PFSK-1 (cell line): ENCODE data around the gene STARD6. TPM values are rescaled to one million over a fixed set of nuclear protein-coding genes. Genes with fewer than 3 reads are reported as not detected.

Experiments
- FOXP2 ChIP-seq: optimal IDR thresholded peaks from 2 replicates; pipeline ENCODE3; 2011; ENCODE audit warnings: borderline replicate concordance, control low read depth, inconsistent platforms; ENCODE audit not compliant: insufficient read depth; ENCODE audit errors: extremely low read length, extremely low read depth
- POLR2AphosphoS5 ChIP-seq: IDR thresholded peaks from 2 replicates; pipeline ENCODE4 v1.6.1; 2012; ENCODE audit warnings: low read depth, mild to moderate bottlenecking, control low read depth, low read length, moderate library complexity
- REST ChIP-seq, 2 experiments: IDR thresholded peaks; 2 replicates each; pipeline versions ENCODE4 v1.6.1 to v1.8.0; 2011 to 2012; ENCODE audit warnings: low read depth in 2 of 2, low read length in 2 of 2, control low read depth in 1 of 2, inconsistent platforms in 1 of 2, mild to moderate bottlenecking in 1 of 2, moderate library complexity in 1 of 2; ENCODE audit not compliant: insufficient read depth in 1 of 2
- SIN3A ChIP-seq: IDR thresholded peaks from 2 replicates; pipeline ENCODE4 v1.6.1; 2012; ENCODE audit warnings: mild to moderate bottlenecking, low read length, moderate library complexity, borderline replicate concordance; ENCODE audit not compliant: insufficient read depth
- TAF1 ChIP-seq: IDR thresholded peaks from 2 replicates; pipeline ENCODE4 v1.6.1; 2012; ENCODE audit warnings: low read length, control low read depth, borderline replicate concordance; ENCODE audit not compliant: insufficient read depth
- polyA plus RNA-seq: library from polyadenylated mRNA; unstranded; fragments of >200 nt; gene quantifications from one replicate; pipeline ENCODE4 v1.2.1, GENCODE V29; 2012; ENCODE audit warnings: low read depth, missing spikeins; ENCODE audit not compliant: insufficient read length

The STARD6 gene
- polyA plus RNA-seq = not detected

- peak; percentile 91 for TF ChIP-seq POLR2AphosphoS5
- 0 out of 4 replicates have a peak, but pooled peaks of 1 of the 2 experiments have one; percentile 15 for TF ChIP-seq REST (IDR thresholded peaks at IDR 0.05; ENCODE audit: insufficient read depth in 1 of 2, low read depth in 2 of 2, low read length in 2 of 2)
- peak; percentile 52 for TF ChIP-seq FOXP2
- peak; percentile 85 for TF ChIP-seq TAF1
- TF ChIP-seq SIN3A = peak; percentile 66; the same call in 1 of the 2 replicates
Observed at GRCh38 chr18:54357660-54358494, at the start of gene STARD6, which contains the start of gene C18orf54. STARD6 (minus strand) TSS chr18:54357858; CDS start chr18:54354573, 3,285 bp downstream. C18orf54 (plus strand) TSS chr18:54357906; CDS start chr18:54360573, 2,667 bp downstream.

- TF ChIP-seq FOXP2 = no peak
- TF ChIP-seq REST (IDR thresholded peaks at IDR 0.05; ENCODE audit: insufficient read depth in 1 of 2, low read depth in 2 of 2, low read length in 2 of 2) = no peak
- TF ChIP-seq SIN3A = no peak
- no peak for TF ChIP-seq POLR2AphosphoS5
Observed at GRCh38 chr18:54405290-54405689, 47.6 kb upstream of the STARD6 start.

GRCh38 chr18:54396760-54397159 is 39.1 kb upstream of the STARD6 start:
- no peak for TF ChIP-seq POLR2AphosphoS5
- no peak for TF ChIP-seq SIN3A
- no peak for TF ChIP-seq FOXP2
- no peak for TF ChIP-seq TAF1
- no peak for TF ChIP-seq REST (IDR thresholded peaks at IDR 0.05; ENCODE audit: insufficient read depth in 1 of 2, low read depth in 2 of 2, low read length in 2 of 2)

GRCh38 chr18:54393648-54394294 is 36.1 kb upstream of the STARD6 start:
- no peak for TF ChIP-seq POLR2AphosphoS5
- no peak for TF ChIP-seq REST (IDR thresholded peaks at IDR 0.05; ENCODE audit: insufficient read depth in 1 of 2, low read depth in 2 of 2, low read length in 2 of 2)
- no peak for TF ChIP-seq TAF1
- no peak for TF ChIP-seq FOXP2
- no peak for TF ChIP-seq SIN3A
